Spleen (tissue), 11 donors: Measurements from ENCODE around the gene RAB4A. TPM values are rescaled to one million over a fixed set of nuclear protein-coding genes. Genes with fewer than 3 reads are reported as not detected.

Experiments
- DNase-seq: peaks from one replicate; pipeline ENCODE4 v3.0.0-alpha.2; 2020
- H3K27ac ChIP-seq, 8 donors: fragments of 200-600 bp; sonication (generic) in 7 of 8; 1 replicate in 4 of 8; 2 replicates in 4 of 8; pipeline versions ENCODE4 v1.5.0 to v1.8.0; 2016 to 2021; ENCODE audit warnings: inconsistent platforms in 4 of 8, mild to moderate bottlenecking in 4 of 8, moderate library complexity in 1 of 8
- H3K27me3 ChIP-seq, 7 donors: fragments of 200-600 bp; sonication (generic) in 6 of 7; replicated peaks in 1 of 7; 1 replicate in 4 of 7; 2 replicates in 3 of 7; pipeline versions ENCODE4 v1.5.0 to v1.8.0; 2016 to 2021; ENCODE audit warnings: inconsistent platforms in 3 of 7, mild to moderate bottlenecking in 1 of 7
- H3K36me3 ChIP-seq, 6 donors: fragments of 200-600 bp; sonication (generic) in 5 of 6; 1 replicate in 4 of 6; 2 replicates in 2 of 6; pipeline versions ENCODE4 v1.5.0 to v1.8.0; 2016 to 2021; ENCODE audit warnings: inconsistent platforms in 2 of 6
- H3K4me1 ChIP-seq, 6 donors: fragments of 200-600 bp; sonication (generic) in 5 of 6; 1 replicate in 3 of 6; 2 replicates in 3 of 6; pipeline versions ENCODE4 v1.5.0 to v1.8.0; 2016 to 2021; ENCODE audit warnings: inconsistent platforms in 3 of 6
- H3K4me3 ChIP-seq, 8 donors: fragments of 200-600 bp; sonication (generic) in 7 of 8; 1 replicate in 4 of 8; 2 replicates in 4 of 8; pipeline versions ENCODE4 v1.5.0 to v1.8.0; 2016 to 2021; ENCODE audit warnings: inconsistent platforms in 4 of 8, mild to moderate bottlenecking in 4 of 8, moderate library complexity in 2 of 8
- H3K9me3 ChIP-seq, 8 donors: fragments of 200-600 bp; sonication (generic) in 7 of 8; 1 replicate in 4 of 8; 2 replicates in 4 of 8; pipeline versions ENCODE4 v1.5.0 to v1.8.0; 2016 to 2021; ENCODE audit warnings: inconsistent platforms in 4 of 8
- CTCF ChIP-seq, 11 experiments: fragments of 200-600 bp in 7 of 11; fragments of 450-650 bp in 4 of 11; sonication (generic) in 4 of 11; IDR thresholded peaks in 8 of 11; conservative IDR thresholded peaks in 3 of 11; 1 replicate in 7 of 11; 2 replicates in 4 of 11; pipeline versions ENCODE4 v1.4.0 to v1.8.0; 2016 to 2021; ENCODE audit warnings: antibody characterized with exemption in 11 of 11, inconsistent platforms in 4 of 11, mild to moderate bottlenecking in 1 of 11
- POLR2A ChIP-seq, 3 donors: fragments of 450-650 bp; IDR thresholded peaks; one replicate each; pipeline ENCODE4 v1.5.1; 2017; ENCODE audit warnings: antibody characterized with exemption in 3 of 3, mild to moderate bottlenecking in 1 of 3
- POLR2AphosphoS5 ChIP-seq, 3 donors: sonication (generic); formaldehyde crosslinking; IDR thresholded peaks; one replicate each; pipeline ENCODE4 v1.5.1; 2017; ENCODE audit warnings: antibody characterized with exemption in 3 of 3
- WGBS, 5 donors: extraction: QIAGEN DNeasy Blood & Tissue Kit in 3 of 5; methylation state at CpG; one replicate each; pipeline versions ENCODE4 v1.1.5 to v1.1.7; 2013 to 2018; 5-methylcytosine and 5-hydroxymethylcytosine counted together
- intact Hi-C: fragments of 100-400 bp; cut with DNase I; formaldehyde crosslinking; loops from one replicate; pipeline ENCODE4 v1.15.0; 2023; ENCODE audit warnings: low total_unique reads
- polyA plus RNA-seq, 3 donors: library from polyadenylated mRNA; stranded (reverse); fragments of 200-250 nt; gene quantifications; one replicate each; pipeline ENCODE4 v1.2.1, GENCODE V29; 2013
- total RNA-seq, 7 donors: library from RNA; depleted of rRNA in 3 of 7; stranded (reverse); fragments of >200 nt in 3 of 7; fragmentation: NEBNext Ultra II Directional in 4 of 7; extraction: Animal tissue kit (Norgen Biotek cat#: 25700) in 4 of 7; gene quantifications; one replicate each; pipeline versions ENCODE4 v1.1.0 to v1.2.1, GENCODE V29; 2016 to 2021
- donor health status: healthy with polysubstance abuse.
- donor health status: DM: no; HTN: no; CAD: no; lungs with moderate emphysema.
- donor health status: DM: no; HTN: no; CAD: no.
- donor health status: Bipolar disorder and iron deficiency.
- donor health status: healthy.
- donor health status: DM: no; HTN: no; CAD: no.
- donor health status: DM: yes; HTN: yes; CAD: no.

The RAB4A gene
- total and polyA plus RNA-seq, 10 donors = 19.7 to 49.8 (median 27.0) TPM

DNA sequence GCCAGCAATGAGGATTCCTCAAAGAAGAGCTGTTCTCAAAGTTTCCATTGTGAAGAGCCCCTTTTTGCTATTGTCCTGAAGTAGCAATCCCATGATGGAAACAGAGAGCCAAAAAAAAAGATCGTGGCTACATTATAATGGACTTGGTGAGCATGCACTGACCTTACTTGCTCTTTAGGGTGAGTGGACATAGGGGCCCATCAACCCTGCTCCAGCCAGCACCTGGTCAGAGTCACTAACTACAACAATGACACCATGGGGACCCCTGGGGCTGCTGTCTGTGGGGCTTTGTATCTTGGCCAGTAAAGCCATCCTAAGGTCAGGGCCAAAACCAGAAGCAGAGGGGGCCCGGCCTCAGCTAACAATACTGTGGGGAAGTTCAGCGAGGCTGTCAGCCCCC lies 30.4 kb upstream of the RAB4A start:
- WGBS, 5 donors = 60 to 91% (median 88%) methylated on average over 3 of the region's 3 CpGs
- intact Hi-C loops = no loop called here
- Histone ChIP-seq H3K9me3 (peaks cover 0 to 25% (median 21%) of the 10 kb centered on the region in 8 donors), H3K27me3 (peaks cover 0 to 13% (median 0%) of the 10 kb centered on the region in 7 donors), H3K36me3 (no peaks in the 10 kb centered on the region), H3K27ac (no peak overlapping the region), H3K4me1 (no peaks in the 10 kb centered on the region), H3K4me3 (no peak overlapping the region)
- DNase-seq = no peak
- TF ChIP-seq POLR2AphosphoS5 (IDR thresholded peaks at IDR 0.05) = no peak
- TF ChIP-seq CTCF (IDR thresholded peaks at IDR 0.05 in 8 of 11, conservative IDR thresholded peaks at IDR 0.05 in 3 of 11) = no peak
- TF ChIP-seq POLR2A (IDR thresholded peaks at IDR 0.05) = no peak

DNA sequence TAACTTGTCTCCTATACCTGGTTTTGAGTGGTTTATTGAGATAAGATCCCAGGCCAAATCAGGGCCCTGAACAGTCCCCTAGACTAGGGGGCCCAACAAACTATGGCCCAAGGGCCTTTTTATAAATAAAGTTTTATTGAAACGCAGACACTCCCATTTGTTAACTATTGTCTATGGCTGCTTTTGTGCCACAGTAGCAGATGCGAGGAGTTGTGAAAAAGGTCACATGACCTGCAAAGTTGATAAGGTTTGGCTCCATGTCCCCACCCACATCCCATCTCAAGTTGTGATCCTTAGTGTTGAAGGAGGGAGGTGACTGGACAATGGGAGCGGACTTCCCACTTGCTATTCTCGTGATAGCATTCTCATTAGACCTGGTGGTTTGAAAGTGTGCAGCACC lies 29.5 kb upstream of the RAB4A start:
- DNase-seq = no peak
- Histone ChIP-seq H3K27ac (no peak overlapping the region), H3K4me1 (no peaks in the 10 kb centered on the region), H3K27me3 (peaks cover 0 to 6% (median 0%) of the 10 kb centered on the region in 7 donors), H3K36me3 (no peaks in the 10 kb centered on the region), H3K9me3 (peaks cover 0 to 25% (median 21%) of the 10 kb centered on the region in 8 donors), H3K4me3 (no peak overlapping the region)
- WGBS, 5 donors = 94 to 97% (median 96%) methylated on average over 4 of the region's 4 CpGs
- intact Hi-C loops = no loop called here
- TF ChIP-seq CTCF (IDR thresholded peaks at IDR 0.05 in 8 of 11, conservative IDR thresholded peaks at IDR 0.05 in 3 of 11) (no peak), POLR2AphosphoS5 (IDR thresholded peaks at IDR 0.05) (no peak), POLR2A (IDR thresholded peaks at IDR 0.05) (no peak)

GRCh38 chr1:229243638-229244037 lies 27.3 kb upstream of the RAB4A start:
- no peaks in the 10 kb centered on the region for H3K36me3 ChIP-seq
- H3K27ac ChIP-seq = no peak overlapping the region
- DNase-seq = no peak
- TF ChIP-seq CTCF (IDR thresholded peaks at IDR 0.05 in 8 of 11, conservative IDR thresholded peaks at IDR 0.05 in 3 of 11) = no peak
- no peak for TF ChIP-seq POLR2A (IDR thresholded peaks at IDR 0.05)
- TF ChIP-seq POLR2AphosphoS5 (IDR thresholded peaks at IDR 0.05) = no peak
- intact Hi-C loops = no loop called here
- H3K9me3 ChIP-seq = peaks cover 0 to 25% (median 21%) of the 10 kb centered on the region in 8 donors
- no peak overlapping the region for H3K4me3 ChIP-seq
- WGBS, 5 donors = 89 to 95% (median 93%) methylated on average over 4 of the region's 4 CpGs
- H3K4me1 ChIP-seq = peaks cover 0 to under 1% (median 0%) of the 10 kb centered on the region in 6 donors
- peaks cover 0 to 3% (median 0%) of the 10 kb centered on the region in 7 donors for H3K27me3 ChIP-seq

DNA sequence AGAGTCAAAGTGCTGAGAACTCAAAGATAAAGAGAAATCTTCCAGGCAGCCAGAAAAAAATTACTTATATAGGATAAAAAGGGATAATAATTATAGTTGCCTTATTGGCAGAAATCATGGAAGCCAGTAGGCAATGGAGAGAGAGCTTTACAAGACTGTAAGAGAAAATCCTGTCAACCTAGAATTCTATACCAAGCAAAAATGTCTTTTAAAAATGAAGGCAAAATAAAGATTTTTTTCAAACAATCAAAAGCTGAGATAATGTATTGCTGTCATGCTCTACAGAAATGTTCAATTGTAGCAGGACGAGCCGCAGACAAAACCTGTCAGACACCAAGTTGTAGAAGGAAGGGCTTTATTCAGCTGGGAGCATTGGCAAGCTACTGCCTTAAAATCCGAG lies 26.8 kb upstream of the RAB4A start:
- Histone ChIP-seq H3K27ac (no peak overlapping the region), H3K4me1 (peaks cover 0 to 5% (median 0%) of the 10 kb centered on the region in 6 donors), H3K27me3 (peaks cover 0 to 1% (median 0%) of the 10 kb centered on the region in 7 donors), H3K4me3 (no peak overlapping the region), H3K9me3 (peaks cover 0 to 25% (median 21%) of the 10 kb centered on the region in 8 donors), H3K36me3 (no peaks in the 10 kb centered on the region)
- intact Hi-C loops = no loop called here
- WGBS, 5 donors = 92 to 98% (median 95%) methylated on average over 3 of the region's 3 CpGs
- no peak for DNase-seq
- TF ChIP-seq CTCF (IDR thresholded peaks at IDR 0.05 in 8 of 11, conservative IDR thresholded peaks at IDR 0.05 in 3 of 11) = no peak
